GM12878 (cell line): ENCODE measurements around the gene CD163. TPM values are rescaled to one million over a fixed set of nuclear protein-coding genes. Genes with fewer than 3 reads are reported as not detected.

ENCODE experiments used
- ATAC-seq: fragments of 200-7000 bp; cut with Tn5 transposase; 3 replicates; pipeline ENCODE4 v1.9.1; 2020; ENCODE audit warnings: mild to moderate bottlenecking, moderate library complexity
- BruUV-seq: library from RNA; stranded (reverse); fragments of 400-500 nt; replicated peaks from 2 replicates; lab custom pipeline; 2021; lab: Mats Ljungman, UMichigan
- CTCF ChIA-PET: fragments of 300-600 bp; sonication (Branson Sonifier 250); formaldehyde crosslinking; extraction: SDS; loops from one replicate; lab custom pipeline; 2021; ENCODE audit warnings: inconsistent platforms; lab: Yijun Ruan, JAX
- POLR2A ChIA-PET: fragments of 350-600 bp; formaldehyde crosslinking; extraction: SDS; loops from one replicate; lab custom pipeline; 2021; ENCODE audit warnings: inconsistent platforms; lab: Charles Lee
- RAD21 ChIA-PET: fragments of 300-600 bp; sonication (Branson Sonifier 250); formaldehyde crosslinking; loops from one replicate; lab custom pipeline; 2023; ENCODE audit warnings: antibody characterized with exemption; ENCODE audit not compliant: unreplicated experiment; lab: Charles Lee
- SMC1A ChIA-PET: fragments of 300-600 bp; sonication (Branson Sonifier 250); formaldehyde crosslinking; loops from one replicate; lab custom pipeline; 2023; ENCODE audit not compliant: unreplicated experiment, uncharacterized antibody; lab: Charles Lee
- DNase-seq: peaks from one replicate; pipeline ENCODE4 v3.0.0-alpha.2; 2011; ENCODE audit warnings: low read depth, low spot score
- FAIRE-seq: peaks from 3 replicates; lab custom pipeline; 2011; peaks lifted over from hg19 to GRCh38; lab: Jason Lieb, UNC
- H2AFZ ChIP-seq: 2 replicates; pipeline ENCODE4 v1.6.0; 2011; ENCODE audit warnings: low read depth, low read length, control low read depth; ENCODE audit not compliant: control insufficient read depth
- H3K27ac ChIP-seq: 2 replicates; pipeline ENCODE4 v1.5.1; 2011; ENCODE audit warnings: control low read depth; ENCODE audit not compliant: control insufficient read depth, insufficient read depth
- H3K27me3 ChIP-seq, 2 experiments: replicated peaks in 1 of 2; 2 replicates each; pipeline versions ENCODE4 v1.6.0 to v1.6.1; 2011; ENCODE audit warnings: low read length in 1 of 2; ENCODE audit not compliant: control insufficient read depth in 2 of 2, insufficient read depth in 2 of 2
- H3K36me3 ChIP-seq, 2 experiments: 2 replicates each; pipeline ENCODE4 v1.5.1; 2011; ENCODE audit warnings: low read length in 1 of 2; ENCODE audit not compliant: control insufficient read depth in 2 of 2, insufficient read depth in 2 of 2
- H3K4me1 ChIP-seq: 2 replicates; pipeline ENCODE4 v1.6.1; 2011; ENCODE audit warnings: mild to moderate bottlenecking, low read length, moderate library complexity, mixed read lengths; ENCODE audit not compliant: control insufficient read depth, insufficient read depth
- H3K4me2 ChIP-seq: 2 replicates; pipeline ENCODE4 v1.6.0; 2011; ENCODE audit warnings: control low read depth; ENCODE audit not compliant: control insufficient read depth, insufficient read depth
- H3K4me3 ChIP-seq: fragments of 200-600 bp; sonication (generic); 2 replicates; pipeline ENCODE4 v1.5.1; 2016
- H3K79me2 ChIP-seq: 2 replicates; pipeline ENCODE4 v1.6.0; 2011; ENCODE audit warnings: low read length; ENCODE audit not compliant: control insufficient read depth, insufficient read depth
- H3K9ac ChIP-seq: 2 replicates; pipeline ENCODE4 v1.8.0; 2011; ENCODE audit warnings: low read length, control low read depth, mixed read lengths; ENCODE audit not compliant: control insufficient read depth, insufficient read depth
- H3K9me3 ChIP-seq: replicated peaks from 3 replicates; pipeline ENCODE4 v1.5.1; 2011; ENCODE audit warnings: mild to moderate bottlenecking, low read length; ENCODE audit not compliant: control insufficient read depth, insufficient read depth
- H4K20me1 ChIP-seq: 2 replicates; pipeline ENCODE4 v1.6.0; 2011; ENCODE audit not compliant: control insufficient read depth, insufficient read depth
- BCL11A ChIP-seq: IDR thresholded peaks from 2 replicates; pipeline ENCODE4 v1.6.1; 2011; ENCODE audit warnings: low read depth, low read length
- CBFB ChIP-seq: IDR thresholded peaks from 2 replicates; pipeline ENCODE4 v1.6.1; 2016; ENCODE audit warnings: antibody characterized with exemption, low read depth
- ETV6 ChIP-seq, 2 experiments: fragments of 450-650 bp in 1 of 2; IDR thresholded peaks in 1 of 2; conservative IDR thresholded peaks in 1 of 2; 2 replicates each; pipeline ENCODE4 v1.6.1; 2014; ENCODE audit warnings: antibody characterized with exemption in 1 of 2, borderline replicate concordance in 1 of 2, low read depth in 1 of 2, mild to moderate bottlenecking in 1 of 2, moderate library complexity in 1 of 2
- NR2F1 ChIP-seq: fragments of 450-650 bp; conservative IDR thresholded peaks from 2 replicates; pipeline ENCODE4 v1.6.1; 2017; ENCODE audit warnings: mild to moderate bottlenecking
- PAX5 ChIP-seq: IDR thresholded peaks from 2 replicates; pipeline ENCODE4 v1.6.1; 2011; ENCODE audit warnings: low read depth, low read length, borderline replicate concordance
- RAD21 ChIP-seq: IDR thresholded peaks from 2 replicates; pipeline ENCODE4 v1.6.1; 2011; ENCODE audit warnings: mild to moderate bottlenecking, low read depth, low read length, moderate library complexity; ENCODE audit not compliant: insufficient read depth
- SIN3A ChIP-seq: IDR thresholded peaks from 2 replicates; pipeline ENCODE4 v1.6.1; 2012; ENCODE audit warnings: low read depth, low read length, improper control_type of control experiment
- SIX5 ChIP-seq: IDR thresholded peaks from 2 replicates; pipeline ENCODE4 v1.6.1; 2011; ENCODE audit warnings: mild to moderate bottlenecking, low read depth, low read length, moderate library complexity; ENCODE audit not compliant: severe bottlenecking
- SMARCA5 ChIP-seq: fragments of 450-650 bp; IDR thresholded peaks from 2 replicates; pipeline ENCODE4 v1.6.1; 2017; ENCODE audit warnings: mild to moderate bottlenecking
- SP1 ChIP-seq: IDR thresholded peaks from one replicate; pipeline ENCODE4 v1.6.1; 2011; ENCODE audit warnings: low read depth, low read length
- SUPT20H ChIP-seq: IDR thresholded peaks from 2 replicates; pipeline ENCODE4 v1.6.1; 2011; ENCODE audit warnings: low read depth, mild to moderate bottlenecking, low read length, moderate library complexity, borderline replicate concordance; ENCODE audit not compliant: control insufficient read depth
- SUZ12 ChIP-seq: fragments of 200-600 bp; sonication (generic); IDR thresholded peaks from one replicate; pipeline ENCODE4 v1.6.1; 2018; ENCODE audit warnings: antibody characterized with exemption, mild to moderate bottlenecking; ENCODE audit not compliant: unreplicated experiment
- YBX1 ChIP-seq: fragments of 450-650 bp; IDR thresholded peaks from 2 replicates; pipeline ENCODE4 v1.6.1; 2016; ENCODE audit warnings: antibody characterized with exemption
- WGBS: methylation state at CpG from one replicate; pipeline ENCODE4 v1.1.6; 2016; ENCODE audit warnings: low lambda C conversion rate; ENCODE audit not compliant: insufficient replicate concordance, insufficient coverage; ENCODE audit errors: missing lambda C conversion rate; 5-methylcytosine and 5-hydroxymethylcytosine counted together
- in situ Hi-C: fragments of 300-500 bp; cut with MboI; formaldehyde crosslinking; loops from 9 replicates; pipeline ENCODE4 v1.14.3; 2018; ENCODE audit warnings: mixed read lengths
- intact Hi-C: fragments of 100-400 bp; cut with micrococcal nuclease; formaldehyde crosslinking; loops from one replicate; pipeline ENCODE4 v1.14.2; 2022; ENCODE audit not compliant: unreplicated experiment
- polyA plus RNA-seq, 11 experiments: library from polyadenylated mRNA; depleted of rRNA in 4 of 11; unstranded in 6 of 11; stranded (reverse) in 5 of 11; fragments of >200 nt; fragmentation: Nextera tagmentation in 4 of 11; fragmentation: Illumina TruSeq in 1 of 11; extraction: Ambion mirVana in 4 of 11; extraction: Trizol in 1 of 11; gene quantifications; 1 replicate in 1 of 11; 2 replicates in 10 of 11; pipeline versions ENCODE4 v1.2.1 to v1.2.3, GENCODE V29; 2011 to 2016; ENCODE audit warnings: inconsistent platforms in 2 of 11, missing spikeins in 2 of 11, low read depth in 1 of 11
- total RNA-seq, 4 experiments: library from RNA; depleted of rRNA in 3 of 4; stranded (reverse); fragments of >200 nt in 3 of 4; fragmentation: Illumina TruSeq in 1 of 4; extraction: Trizol in 1 of 4; gene quantifications; 2 replicates each; pipeline versions ENCODE4 v1.2.1 to v1.2.3, GENCODE V29; 2013 to 2021
- TF ChIP-seq, protein P1 (sequence below): fragments of 450-650 bp; IDR thresholded peaks from 2 replicates; pipeline ENCODE4 v1.6.1; 2017; ENCODE audit warnings: mild to moderate bottlenecking, moderate library complexity

The CD163 gene
- total and polyA plus RNA-seq, 10 of the 15 experiments (the other 5 are each of a cell fraction or from before 2014, with no cell fraction given), result 0.74 TPM; not detected in 9

DNA sequence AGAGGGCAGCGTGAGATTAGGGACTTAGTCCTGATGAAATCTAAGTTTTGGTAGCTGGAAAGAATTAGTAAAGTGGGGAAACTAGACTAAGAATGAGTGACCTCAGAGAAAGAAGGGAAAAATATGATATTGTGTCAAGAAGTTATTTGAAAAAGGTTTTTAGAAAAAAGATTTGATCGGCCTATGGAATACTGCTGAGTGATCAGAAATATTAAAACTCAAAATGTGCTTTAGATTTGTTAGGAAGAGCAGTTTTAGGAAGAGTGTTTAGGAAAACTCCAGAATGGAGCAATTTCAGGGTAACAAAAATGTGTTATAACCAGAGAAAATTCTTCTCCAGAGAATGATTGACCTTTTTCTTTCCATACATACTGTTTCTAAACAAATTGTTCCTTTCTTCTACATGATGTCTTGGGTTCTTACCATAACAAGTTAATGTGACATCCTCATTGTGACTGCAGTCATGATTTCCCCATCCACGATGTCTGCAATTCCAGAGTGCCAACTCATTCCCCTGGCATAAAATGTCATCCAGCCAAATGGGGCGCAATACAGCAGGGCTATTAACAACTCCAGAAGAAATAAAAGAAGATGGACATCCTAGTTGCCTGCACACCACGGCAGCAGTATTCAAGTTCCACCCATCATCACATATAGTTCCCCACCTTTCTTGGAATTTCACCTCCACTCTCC, 71.4 kb downstream of the CD163 start:
- DNase-seq (no peak), ATAC-seq (no peak), FAIRE-seq (no peak)
- Histone ChIP-seq H3K27me3 (no peaks in the 10 kb centered on the region), H3K4me2 (no peak overlapping the region), H3K4me3 (no peak overlapping the region), H3K79me2 (no peaks in the 10 kb centered on the region), H3K4me1 (no peaks in the 10 kb centered on the region), H2AFZ (no peak overlapping the region), H3K36me3 (no peaks in the 10 kb centered on the region), H3K27ac (no peak overlapping the region), H4K20me1 (no peaks in the 10 kb centered on the region), H3K9ac (no peak overlapping the region), H3K9me3 (no peaks in the 10 kb centered on the region)
- no TSS peak for BruUV-seq
- no peak for TF ChIP-seq SP1
- TF ChIP-seq SUZ12, result no peak
- no peak for TF ChIP-seq SIN3A
- no peak for TF ChIP-seq SIX5
- no peak for TF ChIP-seq CBFB
- TF ChIP-seq RAD21, result no peak
- TF ChIP-seq NR2F1, result no peak
- no peak for TF ChIP-seq SMARCA5
- no peak for TF ChIP-seq SUPT20H
- no peak for TF ChIP-seq PAX5
- TF ChIP-seq, protein P1, sequence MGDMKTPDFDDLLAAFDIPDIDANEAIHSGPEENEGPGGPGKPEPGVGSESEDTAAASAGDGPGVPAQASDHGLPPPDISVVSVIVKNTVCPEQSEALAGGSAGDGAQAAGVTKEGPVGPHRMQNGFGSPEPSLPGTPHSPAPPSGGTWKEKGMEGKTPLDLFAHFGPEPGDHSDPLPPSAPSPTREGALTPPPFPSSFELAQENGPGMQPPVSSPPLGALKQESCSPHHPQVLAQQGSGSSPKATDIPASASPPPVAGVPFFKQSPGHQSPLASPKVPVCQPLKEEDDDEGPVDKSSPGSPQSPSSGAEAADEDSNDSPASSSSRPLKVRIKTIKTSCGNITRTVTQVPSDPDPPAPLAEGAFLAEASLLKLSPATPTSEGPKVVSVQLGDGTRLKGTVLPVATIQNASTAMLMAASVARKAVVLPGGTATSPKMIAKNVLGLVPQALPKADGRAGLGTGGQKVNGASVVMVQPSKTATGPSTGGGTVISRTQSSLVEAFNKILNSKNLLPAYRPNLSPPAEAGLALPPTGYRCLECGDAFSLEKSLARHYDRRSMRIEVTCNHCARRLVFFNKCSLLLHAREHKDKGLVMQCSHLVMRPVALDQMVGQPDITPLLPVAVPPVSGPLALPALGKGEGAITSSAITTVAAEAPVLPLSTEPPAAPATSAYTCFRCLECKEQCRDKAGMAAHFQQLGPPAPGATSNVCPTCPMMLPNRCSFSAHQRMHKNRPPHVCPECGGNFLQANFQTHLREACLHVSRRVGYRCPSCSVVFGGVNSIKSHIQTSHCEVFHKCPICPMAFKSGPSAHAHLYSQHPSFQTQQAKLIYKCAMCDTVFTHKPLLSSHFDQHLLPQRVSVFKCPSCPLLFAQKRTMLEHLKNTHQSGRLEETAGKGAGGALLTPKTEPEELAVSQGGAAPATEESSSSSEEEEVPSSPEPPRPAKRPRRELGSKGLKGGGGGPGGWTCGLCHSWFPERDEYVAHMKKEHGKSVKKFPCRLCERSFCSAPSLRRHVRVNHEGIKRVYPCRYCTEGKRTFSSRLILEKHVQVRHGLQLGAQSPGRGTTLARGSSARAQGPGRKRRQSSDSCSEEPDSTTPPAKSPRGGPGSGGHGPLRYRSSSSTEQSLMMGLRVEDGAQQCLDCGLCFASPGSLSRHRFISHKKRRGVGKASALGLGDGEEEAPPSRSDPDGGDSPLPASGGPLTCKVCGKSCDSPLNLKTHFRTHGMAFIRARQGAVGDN, result no peak
- TF ChIP-seq BCL11A, result no peak
- no peak for TF ChIP-seq ETV6 (conservative IDR thresholded peaks at IDR 0.05 in 1 of 2, IDR thresholded peaks at IDR 0.05 in 1 of 2; ENCODE audit: borderline replicate concordance in 1 of 2, low read depth in 1 of 2)
- no peak for TF ChIP-seq YBX1
- RAD21 ChIA-PET, result no interaction called here
- intact Hi-C loops (no loop called here), in situ Hi-C loops (no loop called here)
- SMC1A ChIA-PET, result no interaction called here
- CTCF ChIA-PET, result interaction anchor here (0.6 kb wide), 1 partner anchor 149 kb away, joined by 3 read pairs; no protein-coding TSS in a partner anchor
- POLR2A ChIA-PET, result no interaction called here
- WGBS, result 23% methylated on average over 5 of the region's 5 CpGs
